ENCODE data around the gene LCK. TPM values are rescaled to one million over a fixed set of nuclear protein-coding genes. Genes with fewer than 3 reads are reported as not detected.

Gene LCK
- total RNA-seq = 1.2 and 2.4 TPM in 2 replicates

DNA sequence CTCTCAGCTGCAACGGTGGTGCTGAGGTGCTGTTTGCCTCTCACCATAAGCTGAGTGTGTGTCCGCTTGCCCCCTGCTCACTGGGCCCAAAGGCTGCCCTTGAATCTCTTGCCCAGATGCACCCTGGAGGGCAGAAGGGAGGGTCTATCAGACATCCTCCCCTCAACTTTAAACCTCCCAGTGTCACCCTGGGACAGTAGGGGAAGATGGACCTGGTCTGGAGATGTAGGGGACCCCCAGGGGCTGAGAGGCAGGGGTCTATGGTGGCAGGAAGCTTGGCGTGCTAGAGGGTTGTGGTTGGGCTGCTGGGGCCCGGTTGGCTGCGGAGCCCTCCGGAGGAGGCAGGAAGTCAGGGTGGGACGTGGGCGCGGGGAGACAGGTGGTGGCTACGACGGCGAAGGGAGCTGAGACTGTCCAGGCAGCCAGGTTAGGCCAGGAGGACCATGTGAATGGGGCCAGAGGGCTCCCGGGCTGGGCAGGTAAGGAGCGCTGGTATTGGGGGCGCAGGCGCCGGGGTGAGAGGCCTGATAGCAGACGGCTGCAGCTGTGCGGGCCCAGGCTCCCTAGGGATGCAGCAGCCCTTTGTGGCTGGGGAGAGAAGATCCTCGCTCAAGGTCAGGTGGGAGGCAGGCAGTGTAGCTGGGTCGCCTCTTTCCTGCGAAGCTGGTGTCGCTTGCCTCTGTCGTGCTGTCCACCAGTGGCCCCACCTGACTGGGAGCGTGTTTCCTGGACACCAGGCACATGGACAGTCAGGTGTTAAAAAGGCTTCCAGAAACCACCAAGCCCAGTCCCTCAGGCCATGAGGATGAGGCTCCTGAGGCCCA lies at the start of gene LCK:
LCK (plus strand) TSS at position 373 of the 824 bp plus-strand sequence. CDS start 23,065 bp downstream, outside the sequence.

DNA sequence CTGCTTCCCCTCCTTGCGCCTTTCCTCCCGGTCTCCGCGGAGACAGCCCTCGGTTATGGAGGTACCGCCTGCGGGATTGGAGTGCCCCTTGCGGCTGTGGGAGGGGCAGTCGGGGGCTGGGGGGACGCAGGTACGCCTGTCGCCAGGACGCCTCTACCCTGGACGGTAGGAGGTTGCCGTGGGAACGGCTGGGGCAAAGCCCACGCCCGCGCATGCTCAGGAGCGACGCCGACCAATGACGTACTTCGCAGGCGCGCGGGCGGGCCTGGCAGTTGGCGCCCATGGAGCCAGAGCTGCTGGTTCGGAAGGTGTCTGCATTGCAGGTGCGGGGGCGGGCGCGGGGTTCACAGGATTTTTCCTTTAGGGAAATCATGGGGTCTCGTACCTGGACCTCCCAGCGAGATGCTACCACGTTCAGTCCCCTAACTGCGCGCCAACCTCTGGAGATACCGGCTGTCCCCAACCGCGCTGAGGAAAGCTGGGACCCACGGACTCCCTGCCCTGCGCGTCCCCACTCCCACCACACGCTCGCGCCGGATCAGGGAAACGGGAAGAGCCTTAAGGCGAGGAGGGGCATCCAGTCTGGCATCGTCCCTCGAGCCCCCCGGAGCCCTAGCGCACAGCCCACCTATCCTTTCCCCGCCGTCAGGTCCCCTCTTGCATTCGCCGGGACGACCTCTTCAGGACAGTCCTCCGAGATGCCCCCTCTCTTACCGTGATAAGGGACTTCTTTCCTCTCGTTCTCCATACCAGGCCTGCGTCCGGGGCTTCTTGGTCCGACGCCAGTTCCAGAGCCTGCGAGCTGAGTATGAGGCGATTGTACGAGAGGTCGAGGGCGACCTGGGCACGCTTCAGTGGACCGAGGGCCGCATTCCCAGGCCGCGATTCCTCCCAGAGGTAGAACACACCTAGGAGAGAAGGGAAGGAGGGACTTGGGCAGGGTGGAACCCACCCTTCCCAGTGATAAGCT lies 45.4 kb upstream of the LCK start, which contains the start of gene IQCC:
IQCC (plus strand) TSS at position 271 of the 970 bp plus-strand sequence; CDS start at position 282, 11 bp downstream.

DNA sequence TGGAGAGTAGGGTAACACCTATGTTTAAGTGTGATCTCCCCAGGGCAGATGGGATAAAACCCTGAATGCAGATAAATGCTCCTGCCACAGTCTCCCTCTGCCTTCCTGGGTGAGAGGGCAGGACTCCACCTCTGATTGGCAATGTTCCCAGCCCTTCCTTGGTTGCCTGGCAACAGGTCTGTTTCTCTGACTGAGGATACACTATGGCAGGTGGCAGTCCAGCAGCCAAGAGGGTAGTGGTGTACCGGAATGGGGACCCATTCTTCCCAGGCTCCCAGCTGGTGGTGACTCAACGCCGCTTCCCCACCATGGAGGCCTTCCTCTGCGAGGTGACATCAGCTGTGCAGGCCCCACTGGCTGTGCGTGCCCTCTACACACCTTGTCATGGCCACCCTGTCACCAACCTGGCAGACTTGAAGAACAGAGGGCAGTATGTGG lies 42.2 kb upstream of the LCK start, which contains the start of gene DCDC2B:
DCDC2B (plus strand) TSS at position 199 of the 438 bp plus-strand sequence; CDS start at position 204, 5 bp downstream.

DNA sequence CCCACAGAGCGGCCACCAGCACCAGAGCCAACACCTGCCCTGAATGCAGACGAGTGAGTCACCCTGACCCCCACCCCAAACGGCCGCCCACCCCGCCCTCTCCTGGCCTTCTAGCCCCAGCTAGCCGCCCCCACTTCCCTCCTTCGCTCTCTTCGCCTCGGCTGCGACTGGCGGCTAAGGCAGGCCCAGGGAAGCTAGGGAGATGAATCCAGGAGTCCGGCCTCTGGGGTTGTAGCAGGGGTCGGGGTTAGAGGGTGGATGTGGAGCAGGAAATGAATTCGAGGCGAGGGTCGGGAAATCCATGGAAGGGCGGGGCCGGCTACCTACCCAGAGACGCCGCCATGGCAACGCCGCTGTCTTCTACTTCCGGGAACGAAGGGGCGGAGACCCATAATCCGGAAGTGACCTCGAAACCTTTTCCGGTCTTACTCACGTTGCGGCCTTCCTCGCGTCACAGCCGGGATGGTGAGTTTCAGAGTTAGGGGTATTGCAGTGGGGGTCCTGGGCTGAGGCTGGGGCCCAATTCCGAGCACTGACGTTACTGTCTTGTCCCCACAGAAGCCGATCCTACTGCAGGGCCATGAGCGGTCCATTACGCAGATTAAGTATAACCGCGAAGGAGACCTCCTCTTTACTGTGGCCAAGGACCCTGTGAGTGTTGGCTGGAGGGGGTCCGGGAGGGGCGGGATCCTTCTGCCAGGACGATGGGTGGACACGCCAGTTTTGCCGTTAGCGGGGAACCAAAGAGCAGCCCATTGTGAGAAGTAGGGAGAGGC lies 28.9 kb upstream of the LCK start, which contains the start of the genes EIF3I and TMEM234:
EIF3I (plus strand) TSS at position 428 of the 776 bp plus-strand sequence; CDS start at position 463, 35 bp downstream.
TMEM234 (minus strand) TSS at position 374 of the 776 bp plus-strand sequence; CDS start at position 343, 31 bp downstream.

DNA sequence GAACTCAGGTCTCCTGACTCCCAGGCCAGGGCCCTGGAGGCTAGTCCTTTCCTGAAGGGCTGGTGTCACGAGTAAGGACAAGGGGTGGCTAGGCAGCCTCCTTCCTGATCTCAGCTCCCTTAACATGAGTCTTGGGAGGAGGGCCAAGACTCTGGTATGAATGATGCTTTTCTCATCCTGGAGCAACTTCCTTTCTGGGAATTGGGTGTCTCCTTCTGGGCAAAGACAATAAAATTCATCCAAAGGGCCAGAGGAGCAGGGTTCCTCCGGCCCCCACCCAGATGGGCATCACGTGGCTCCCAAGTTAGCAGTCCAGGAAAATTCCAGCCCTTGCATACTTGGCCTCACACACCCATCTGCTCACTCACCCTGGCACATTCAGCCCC lies 4.2 kb upstream of the LCK start, which contains the start of gene FAM167B:
FAM167B (plus strand) TSS at position 335 of the 386 bp plus-strand sequence. CDS start 200 bp downstream, outside the sequence.

DNA sequence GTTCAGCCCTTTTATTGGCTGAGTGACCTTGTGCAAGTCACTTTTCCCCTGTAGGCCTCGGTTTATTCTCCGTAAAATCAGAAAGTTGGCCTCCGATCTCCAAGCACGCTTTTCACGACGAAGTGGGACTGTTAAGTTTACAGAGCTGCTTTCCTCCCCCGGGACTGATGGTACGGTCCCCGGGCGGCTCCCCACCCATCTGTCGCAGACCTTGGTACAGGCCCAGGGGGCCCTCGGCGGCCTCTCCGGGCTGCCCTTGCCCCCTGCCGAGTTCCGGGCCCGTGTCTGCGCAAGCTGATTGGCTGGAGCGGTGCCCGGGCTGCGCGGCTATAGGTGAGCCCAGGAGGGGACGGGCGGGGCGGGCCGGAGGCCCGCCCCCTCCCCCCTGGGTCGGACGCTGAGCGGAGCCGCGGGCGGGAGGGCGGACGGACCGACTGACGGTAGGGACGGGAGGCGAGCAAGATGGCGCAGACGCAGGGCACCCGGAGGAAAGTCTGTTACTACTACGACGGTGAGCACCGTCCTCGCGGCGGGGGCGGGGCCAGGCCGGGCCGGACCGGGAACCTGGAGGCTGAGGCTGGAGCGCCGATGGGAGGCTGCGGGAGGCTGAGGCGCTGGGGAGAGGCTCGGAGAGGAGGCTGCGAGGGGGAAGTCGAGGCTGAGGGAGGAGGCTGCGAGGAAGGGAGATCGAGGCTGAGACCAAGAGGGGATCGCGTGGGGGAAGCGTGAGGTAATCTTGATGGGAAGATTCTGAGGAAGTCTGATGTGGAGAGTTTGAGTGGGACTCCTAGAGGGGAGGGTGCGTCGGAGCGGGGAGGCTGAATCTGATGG lies 40.9 kb downstream of the LCK start, which contains the start of gene HDAC1:
HDAC1 (plus strand) TSS at position 376 of the 831 bp plus-strand sequence; CDS start at position 463, 87 bp downstream.

Small RNA genes lying within 50 kb of the gene (small RNA-seq; reads per million reads assigned to genes)
- gene RF00017 (not detected), gene RF00019 (not detected)

Other genes with a start within 250 kb of the LCK start
- gene KHDRBS1, start 237.4 kb upstream of the LCK start, total RNA-seq = 49.5 and 52.6 TPM in 2 replicates
- gene TMEM39B, start 178.3 kb upstream of the LCK start, total RNA-seq = 6.3 and 8.9 TPM in 2 replicates
- gene KPNA6, start 143.2 kb upstream of the LCK start, total RNA-seq = 40.0 and 65.5 TPM in 2 replicates
- 53.4 and 62.5 TPM in 2 replicates for gene TXLNA, start 71.6 kb upstream of the LCK start, total RNA-seq
- gene CCDC28B, start 50.7 kb upstream of the LCK start, total RNA-seq = 12.5 and 18.1 TPM in 2 replicates
- gene IQCC, start 45.6 kb upstream of the LCK start, total RNA-seq = 0.54 and 0.79 TPM in 2 replicates
- not detected in 2 replicates for gene DCDC2B, start 42.2 kb upstream of the LCK start, total RNA-seq
- gene TMEM234, start 28.9 kb upstream of the LCK start, total RNA-seq = 19.4 and 29.1 TPM in 2 replicates
- gene EIF3I, start 28.9 kb upstream of the LCK start, total RNA-seq = 163 and 360 TPM in 2 replicates
- 1.2 TPM in 1 of 2 replicates, not detected in the other for gene FAM167B, start 4.0 kb upstream of the LCK start, total RNA-seq
- 72.1 and 80.5 TPM in 2 replicates for gene HDAC1, start 40.8 kb downstream of the LCK start, total RNA-seq
- gene MARCKSL1, start 85.0 kb downstream of the LCK start, total RNA-seq = 11.0 and 43.6 TPM in 2 replicates
- 2.4 and 3.9 TPM in 2 replicates for gene FAM229A, start 111.2 kb downstream of the LCK start, total RNA-seq
- 0.39 TPM in 1 of 2 replicates, not detected in the other for gene TSSK3, start 111.3 kb downstream of the LCK start, total RNA-seq
- 68.7 and 76.1 TPM in 2 replicates for gene BSDC1, start 143.2 kb downstream of the LCK start, total RNA-seq
- 0.22 and 0.79 TPM in 2 replicates for gene ZBTB8B, start 213.8 kb downstream of the LCK start, total RNA-seq

Data from placental epithelial cell (primary cell).